H1 (cell line): Measurements from ENCODE around the gene TTC33. TPM values are rescaled to one million over a fixed set of nuclear protein-coding genes. Genes with fewer than 3 reads are reported as not detected.

ENCODE experiments used
- CTCF ChIA-PET: fragments of 300-600 bp; sonication (Branson Sonifier 250); formaldehyde crosslinking; loops from one replicate; lab custom pipeline; 2021; ENCODE audit not compliant: partially characterized antibody; lab: Charles Lee
- POLR2A ChIA-PET: fragments of 300-600 bp; sonication (Branson Sonifier 250); formaldehyde crosslinking; loops from one replicate; lab custom pipeline; 2021; ENCODE audit warnings: inconsistent platforms; ENCODE audit not compliant: partially characterized antibody; lab: Charles Lee
- DNase-seq, 2 experiments: peaks; one replicate each; pipeline versions ENCODE4 v3.0.0 to v3.0.0-alpha.2; 2010 to 2022; ENCODE audit warnings: low spot score in 2 of 2, low read depth in 1 of 2, mixed read lengths in 1 of 2
- FAIRE-seq: peaks from 2 replicates; lab custom pipeline; 2011; peaks lifted over from hg19 to GRCh38; lab: Jason Lieb, UNC
- H2AFZ ChIP-seq: 2 replicates; pipeline ENCODE4 v1.8.1; 2012; ENCODE audit warnings: low read length, inconsistent platforms
- H2AK5ac ChIP-seq: 2 replicates; pipeline ENCODE4 v1.6.1; 2013; ENCODE audit warnings: low read depth, low read length
- H2BK120ac ChIP-seq: replicated peaks from 2 replicates; pipeline ENCODE3; 2013; ENCODE audit warnings: low read depth, low read length, inconsistent platforms
- H2BK12ac ChIP-seq: 2 replicates; pipeline ENCODE4 v1.6.1; 2013; ENCODE audit warnings: low read depth, low read length
- H2BK15ac ChIP-seq: 2 replicates; pipeline ENCODE4 v1.6.1; 2013; ENCODE audit warnings: low read length
- H2BK20ac ChIP-seq: 2 replicates; pipeline ENCODE4 v1.6.1; 2013; ENCODE audit warnings: low read length
- H2BK5ac ChIP-seq: 2 replicates; pipeline ENCODE4 v1.6.1; 2013; ENCODE audit warnings: low read depth, low read length
- H3K14ac ChIP-seq: 2 replicates; pipeline ENCODE4 v1.6.1; 2013; ENCODE audit warnings: inconsistent platforms; ENCODE audit not compliant: insufficient read length
- H3K18ac ChIP-seq: 2 replicates; pipeline ENCODE4 v1.6.1; 2013; ENCODE audit warnings: low read length; ENCODE audit errors: extremely low read depth
- H3K23ac ChIP-seq: 2 replicates; pipeline ENCODE4 v1.6.1; 2013; ENCODE audit warnings: inconsistent platforms; ENCODE audit not compliant: insufficient read length
- H3K23me2 ChIP-seq: 2 replicates; pipeline ENCODE4 v1.6.1; 2013; ENCODE audit warnings: low read depth, low read length
- H3K27ac ChIP-seq: 2 replicates; pipeline ENCODE4 v1.6.1; 2011; ENCODE audit warnings: low read depth, low read length, inconsistent platforms
- H3K27me3 ChIP-seq, 4 experiments: replicated peaks in 1 of 4; 1 replicate in 1 of 4; 2 replicates in 3 of 4; pipeline versions ENCODE4 v1.6.1 to v1.8.1; 2011 to 2013; ENCODE audit warnings: low read length in 3 of 4, mild to moderate bottlenecking in 3 of 4, inconsistent platforms in 2 of 4, mixed read lengths in 2 of 4, moderate library complexity in 1 of 4; ENCODE audit not compliant: control insufficient read depth in 3 of 4, insufficient read depth in 3 of 4; ENCODE audit errors: extremely low read depth in 1 of 4
- H3K36me3 ChIP-seq, 4 experiments: 2 replicates each; pipeline versions ENCODE4 v1.6.1 to v1.8.1; 2011 to 2013; ENCODE audit warnings: mild to moderate bottlenecking in 4 of 4, low read length in 3 of 4, moderate library complexity in 2 of 4, control low read depth in 1 of 4, inconsistent platforms in 1 of 4; ENCODE audit not compliant: insufficient read depth in 4 of 4, control insufficient read depth in 2 of 4
- H3K4ac ChIP-seq: replicated peaks from 2 replicates; pipeline ENCODE3; 2013; ENCODE audit warnings: low read length, low read depth, mixed read lengths, inconsistent platforms; ENCODE audit not compliant: insufficient read length
- H3K4me1 ChIP-seq, 4 experiments: replicated peaks in 1 of 4; 1 replicate in 1 of 4; 2 replicates in 3 of 4; pipeline versions ENCODE4 v1.6.1 to v1.8.1; 2011 to 2013; ENCODE audit warnings: low read length in 3 of 4, inconsistent platforms in 2 of 4, mixed read lengths in 1 of 4; ENCODE audit not compliant: insufficient read depth in 4 of 4, control insufficient read depth in 3 of 4
- H3K4me2 ChIP-seq, 2 experiments: 2 replicates each; pipeline versions ENCODE4 v1.6.1 to v1.8.1; 2011 to 2013; ENCODE audit warnings: low read depth in 2 of 2, low read length in 2 of 2, control low read depth in 1 of 2, inconsistent platforms in 1 of 2, mild to moderate bottlenecking in 1 of 2; ENCODE audit not compliant: insufficient read depth in 1 of 2
- H3K4me3 ChIP-seq, 4 experiments: fragments of 200-600, 300-600 bp in 1 of 4; sonication (generic), shearing (Covaris generic), sonication (Bioruptor Twin) in 1 of 4; 2 replicates each; pipeline versions ENCODE4 v1.5.1 to v1.8.1; 2011 to 2016; ENCODE audit warnings: low read length in 4 of 4, low read depth in 3 of 4, control low read depth in 2 of 4, inconsistent platforms in 2 of 4, mild to moderate bottlenecking in 2 of 4, mixed read lengths in 1 of 4, moderate library complexity in 1 of 4; ENCODE audit not compliant: insufficient read depth in 2 of 4; ENCODE audit errors: extremely low read depth in 1 of 4
- H3K56ac ChIP-seq: replicated peaks from 2 replicates; pipeline ENCODE3; 2013; ENCODE audit warnings: low read depth, mild to moderate bottlenecking, mixed read lengths, low read length, inconsistent platforms; ENCODE audit not compliant: insufficient read length
- H3K79me1 ChIP-seq: 2 replicates; pipeline ENCODE4 v1.6.1; 2013; ENCODE audit warnings: low read depth, low read length, control low read depth
- H3K79me2 ChIP-seq, 2 experiments: 2 replicates each; pipeline versions ENCODE4 v1.6.1 to v1.8.1; 2012 to 2013; ENCODE audit warnings: low read length in 2 of 2, mild to moderate bottlenecking in 2 of 2, inconsistent platforms in 1 of 2; ENCODE audit not compliant: insufficient read depth in 2 of 2, control insufficient read depth in 1 of 2
- H3K9ac ChIP-seq, 4 experiments: replicated peaks in 1 of 4; 1 replicate in 1 of 4; 2 replicates in 3 of 4; pipeline versions ENCODE4 v1.6.1 to v1.8.1; 2011 to 2013; ENCODE audit warnings: low read depth in 3 of 4, low read length in 3 of 4, control low read depth in 2 of 4, mild to moderate bottlenecking in 2 of 4, moderate library complexity in 2 of 4, inconsistent platforms in 1 of 4; ENCODE audit errors: extremely low read depth in 1 of 4
- H3K9me3 ChIP-seq, 2 experiments: 2 replicates each; pipeline versions ENCODE4 v1.6.1 to v1.8.1; 2012 to 2013; ENCODE audit warnings: mild to moderate bottlenecking in 2 of 2, moderate library complexity in 2 of 2, control low read depth in 1 of 2, inconsistent platforms in 1 of 2, low read depth in 1 of 2, low read length in 1 of 2, mixed read lengths in 1 of 2; ENCODE audit not compliant: insufficient read depth in 2 of 2
- H4K20me1 ChIP-seq, 2 experiments: replicated peaks in 1 of 2; 2 replicates each; pipeline versions ENCODE3 to v1.8.1; 2011 to 2013; ENCODE audit warnings: inconsistent platforms in 2 of 2, low read length in 2 of 2, mild to moderate bottlenecking in 1 of 2; ENCODE audit not compliant: insufficient read depth in 2 of 2, control insufficient read depth in 1 of 2
- H4K5ac ChIP-seq: 2 replicates; pipeline ENCODE4 v1.6.1; 2013; ENCODE audit warnings: low read length, low read depth, mixed read lengths, inconsistent platforms; ENCODE audit not compliant: insufficient read length
- H4K8ac ChIP-seq: 2 replicates; pipeline ENCODE4 v1.8.0; 2013; ENCODE audit warnings: mild to moderate bottlenecking, moderate library complexity, low read length, inconsistent platforms; ENCODE audit not compliant: insufficient read depth; ENCODE audit errors: extremely low read depth
- H4K91ac ChIP-seq: replicated peaks from 2 replicates; pipeline ENCODE3; 2013; ENCODE audit warnings: low read length, mixed read lengths, inconsistent platforms; ENCODE audit not compliant: insufficient read length
- EGR1 ChIP-seq: IDR thresholded peaks from 2 replicates; pipeline ENCODE4 v1.6.1; 2011; ENCODE audit warnings: low read depth, low read length, borderline replicate concordance
- TAF1 ChIP-seq: IDR thresholded peaks from 2 replicates; pipeline ENCODE4 v1.6.1; 2011; ENCODE audit warnings: mild to moderate bottlenecking, low read depth, low read length
- WGBS, 2 experiments: shearing (Covaris generic) in 1 of 2; methylation state at CpG; one replicate each; pipeline versions ENCODE4 v1.1.6 to v1.1.7; 2013 to 2015; ENCODE audit warnings: low lambda C conversion rate in 2 of 2, mixed read lengths in 2 of 2, inconsistent platforms in 1 of 2, low coverage in 1 of 2, missing lambda C conversion rate in 1 of 2; ENCODE audit not compliant: insufficient replicate concordance in 2 of 2, insufficient coverage in 1 of 2, insufficient read length in 1 of 2; ENCODE audit errors: extremely low coverage in 1 of 2, missing lambda C conversion rate in 1 of 2; 5-methylcytosine and 5-hydroxymethylcytosine counted together
- polyA plus RNA-seq, 7 experiments: library from polyadenylated mRNA; depleted of rRNA in 3 of 7; stranded (reverse) in 5 of 7; unstranded in 2 of 7; fragments of >200 nt in 5 of 7; fragments of 200-250 nt in 2 of 7; gene quantifications; 1 replicate in 5 of 7; 2 replicates in 1 of 7; 4 replicates in 1 of 7; pipeline versions ENCODE4 v1.2.1 to v1.2.3, GENCODE V29; 2011 to 2013; ENCODE audit warnings: missing spikeins in 2 of 7, mixed read lengths in 2 of 7
- total RNA-seq: library from RNA; stranded (reverse); fragmentation: NEBNext Ultra II Directional; extraction: Animal tissue kit (Norgen Biotek cat#: 25700); gene quantifications from 2 replicates; pipeline ENCODE4 v1.2.1, GENCODE V29; 2021

Gene TTC33
- total and polyA plus RNA-seq, 2 of the 8 experiments (the other 6 are each of a cell fraction or from before 2014, with no cell fraction given): 1.2 to 12.6 TPM

DNA sequence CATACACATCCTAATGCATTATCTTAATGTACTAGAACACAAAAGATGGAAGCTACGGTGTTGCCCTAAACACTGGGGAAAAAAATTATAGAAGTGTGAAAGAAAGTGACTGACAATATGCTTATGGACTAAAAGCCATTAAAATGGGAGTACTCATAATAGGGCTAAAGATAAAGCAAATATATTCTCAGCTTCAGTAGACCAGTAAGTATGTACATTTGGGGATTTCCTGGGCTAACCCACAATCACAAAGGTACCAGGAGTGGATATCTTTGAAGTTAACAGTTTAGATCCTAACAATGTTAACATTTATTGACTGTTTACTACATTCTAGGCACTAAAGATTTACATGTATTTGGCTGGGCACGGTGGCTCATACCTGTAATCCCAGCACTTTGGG lies 39.2 kb downstream of the TTC33 start:
- H3K9me3 ChIP-seq: peaks cover 0 to 7% of the 10 kb centered on the region in 2 experiments; a peak in 2 of 4 replicates
- H2BK120ac ChIP-seq: no peak overlapping the region
- H3K27me3 ChIP-seq: no peaks in the 10 kb centered on the region
- H3K9ac ChIP-seq: no peak overlapping the region
- H3K36me3 ChIP-seq: peaks cover 0 to 3% (median 0%) of the 10 kb centered on the region in 4 experiments; a peak in 3 of 8 replicates
- no peaks in the 10 kb centered on the region for H3K79me2 ChIP-seq
- no peak overlapping the region for H3K27ac ChIP-seq
- H3K56ac ChIP-seq: no peak overlapping the region
- no peak overlapping the region for H2BK20ac ChIP-seq
- no peaks in the 10 kb centered on the region for H3K23me2 ChIP-seq
- H3K79me1 ChIP-seq: no peaks in the 10 kb centered on the region
- no peaks in the 10 kb centered on the region for H4K20me1 ChIP-seq
- H2AFZ ChIP-seq: no peak overlapping the region
- FAIRE-seq (no peak), DNase-seq (no peak)
- no peak overlapping the region for H2BK5ac ChIP-seq
- CTCF ChIA-PET: interaction anchor here (0.6 to 1.4 kb wide), 3 partner anchors 9 to 546 kb away, joined by 3 read pairs; no protein-coding TSS in a partner anchor
- H4K5ac ChIP-seq: no peak overlapping the region
- no peak overlapping the region for H3K18ac ChIP-seq
- no peak overlapping the region for H4K8ac ChIP-seq
- no peak overlapping the region for H3K4me2 ChIP-seq
- no peak overlapping the region for H3K14ac ChIP-seq
- H3K4me3 ChIP-seq: no peak overlapping the region
- no peak overlapping the region for H3K23ac ChIP-seq
- no peak overlapping the region for H2BK12ac ChIP-seq
- no peaks in the 10 kb centered on the region for H3K4me1 ChIP-seq
- no peak overlapping the region for H3K4ac ChIP-seq
- H4K91ac ChIP-seq: no peak overlapping the region
- POLR2A ChIA-PET: interaction anchor here (0.7 kb wide), 1 partner anchor 98 kb away, joined by 3 read pairs; no protein-coding TSS in a partner anchor
- H2AK5ac ChIP-seq: no peak overlapping the region
- no peak overlapping the region for H2BK15ac ChIP-seq
- 100% methylated on average over 2 of the region's 2 CpGs; no CpG with 5 or more reads in 1 of the 2 experiments for WGBS, 2 experiments
- TF ChIP-seq EGR1 (no peak), TAF1 (no peak)
